Adipose tissue (tissue), 3 donors: Measurements from ENCODE around the gene SSTR3. TPM values are rescaled to one million over a fixed set of nuclear protein-coding genes. Genes with fewer than 3 reads are reported as not detected.
A peak's percentile ranks its signal among the peaks of the same experiment; 100 is the strongest.
"Not testable (repeated sequence)": the region's sequence is repeated elsewhere in the genome, so short reads cannot be mapped to it uniquely, and the experiment has no call there.

Source experiments
- H3K27ac ChIP-seq: one replicate; pipeline ENCODE4 v1.5.1; 2013; ENCODE audit warnings: low read depth, low read length
- WGBS, 3 donors: extraction: QIAGEN DNeasy Blood & Tissue Kit; methylation state at CpG; one replicate each; pipeline ENCODE4 v1.1.7; 2013; 5-methylcytosine and 5-hydroxymethylcytosine counted together
- polyA plus RNA-seq, 3 donors: library from polyadenylated mRNA; stranded (reverse); fragments of 200-250 nt; gene quantifications; one replicate each; pipeline ENCODE4 v1.2.3, GENCODE V29; 2013
- donor health status: healthy with polysubstance abuse.
- donor health status: Bipolar disorder and iron deficiency.
- donor health status: healthy.

Gene SSTR3
- polyA plus RNA-seq, 3 donors: 0.04 to 0.59 (median 0.11) TPM

GRCh38 chr22:37244114-37244921 is 32.0 kb upstream of the SSTR3 start, which contains the start of gene RAC2:
Gene RAC2, minus strand, starts transcription at chr22:37244269. Its CDS starts 121 bp downstream, at chr22:37244148.
- 4 to 15% (median 8%) methylated on average over 21 to 23 of the region's 23 CpGs for WGBS, 3 donors
- H3K27ac ChIP-seq: peak within 1 kb of the TSS; percentile 36

GRCh38 chr22:37243402-37244113 is 31.3 kb upstream of the SSTR3 start:
- 24 to 39% (median 25%) methylated on average over 12 of the region's 12 CpGs for WGBS, 3 donors
- H3K27ac ChIP-seq: peak overlapping the region; percentile 36

- WGBS, 3 donors: 34 to 46% (median 39%) methylated on average over 16 of the region's 16 CpGs
- no peak overlapping the region for H3K27ac ChIP-seq
These were observed 30.2 kb upstream of the SSTR3 start for GRCh38 chr22:37242395-37242918.

- 42 to 58% (median 43%) methylated on average over 19 of the region's 19 CpGs for WGBS, 3 donors
- no peak overlapping the region for H3K27ac ChIP-seq
These were observed 29.3 kb upstream of the SSTR3 start for GRCh38 chr22:37241351-37242142.

GRCh38 chr22:37240941-37241320 is 28.7 kb upstream of the SSTR3 start:
- no peak overlapping the region for H3K27ac ChIP-seq
- WGBS, 3 donors: 75 to 87% (median 78%) methylated on average over 7 of the region's 7 CpGs

GRCh38 chr22:37240240-37240940 is 28.1 kb upstream of the SSTR3 start:
- no peak overlapping the region for H3K27ac ChIP-seq
- 74 to 85% (median 84%) methylated on average over 11 of the region's 11 CpGs for WGBS, 3 donors

GRCh38 chr22:37239336-37240239 is 27.3 kb upstream of the SSTR3 start:
- H3K27ac ChIP-seq: no peak overlapping the region
- WGBS, 3 donors: 68 to 79% (median 73%) methylated on average over 10 of the region's 10 CpGs

- H3K27ac ChIP-seq: no peak overlapping the region
- WGBS, 3 donors: 61 to 69% (median 67%) methylated on average over 20 of the region's 20 CpGs
These were observed 25.3 kb upstream of the SSTR3 start for GRCh38 chr22:37237371-37238268.

GRCh38 chr22:37235897-37236607 is 23.8 kb upstream of the SSTR3 start:
- WGBS, 3 donors: 66 to 93% (median 87%) methylated on average over 3 of the region's 3 CpGs
- no peak overlapping the region for H3K27ac ChIP-seq

GRCh38 chr22:37234736-37235711 is 22.7 kb upstream of the SSTR3 start:
- 77 to 80% (median 77%) methylated on average over 16 of the region's 16 CpGs for WGBS, 3 donors
- H3K27ac ChIP-seq: no peak overlapping the region

GRCh38 chr22:37233751-37234631 is 21.7 kb upstream of the SSTR3 start:
- H3K27ac ChIP-seq: no peak overlapping the region
- WGBS, 3 donors: 50 to 55% (median 51%) methylated on average over 27 of the region's 27 CpGs

- WGBS, 3 donors: 87 to 92% (median 88%) methylated on average over 12 of the region's 12 CpGs
- H3K27ac ChIP-seq: not testable (repeated sequence)
These were observed 21.1 kb upstream of the SSTR3 start for GRCh38 chr22:37233371-37233750.

GRCh38 chr22:37232140-37232998 is 20.1 kb upstream of the SSTR3 start:
- WGBS, 3 donors: 83 to 89% (median 84%) methylated on average over 15 of the region's 15 CpGs
- no peak overlapping the region for H3K27ac ChIP-seq
